Measurements from ENCODE around the gene HRCT1.
A peak's percentile ranks its signal among the peaks of the same experiment; 100 is the strongest.
"Not testable (repeated sequence)": the region's sequence is repeated elsewhere in the genome, so short reads cannot be mapped to it uniquely, and the experiment has no call there.

Gene HRCT1

GRCh38 chr9:35905912-35906679 is at the start of gene HRCT1:
TSS of gene HRCT1 (plus strand) at chr9:35906202. CDS start at chr9:35906288, 86 bp downstream.
- DNase-seq = no peak

- no peak for DNase-seq
Observed at GRCh38 chr9:35856206-35856605, 49.8 kb upstream of the HRCT1 start.

GRCh38 chr9:35856882-35857281 is 49.1 kb upstream of the HRCT1 start:
- no peak for DNase-seq

- no peak for DNase-seq
Observed at GRCh38 chr9:35858458-35858857, 47.5 kb upstream of the HRCT1 start.

DNA sequence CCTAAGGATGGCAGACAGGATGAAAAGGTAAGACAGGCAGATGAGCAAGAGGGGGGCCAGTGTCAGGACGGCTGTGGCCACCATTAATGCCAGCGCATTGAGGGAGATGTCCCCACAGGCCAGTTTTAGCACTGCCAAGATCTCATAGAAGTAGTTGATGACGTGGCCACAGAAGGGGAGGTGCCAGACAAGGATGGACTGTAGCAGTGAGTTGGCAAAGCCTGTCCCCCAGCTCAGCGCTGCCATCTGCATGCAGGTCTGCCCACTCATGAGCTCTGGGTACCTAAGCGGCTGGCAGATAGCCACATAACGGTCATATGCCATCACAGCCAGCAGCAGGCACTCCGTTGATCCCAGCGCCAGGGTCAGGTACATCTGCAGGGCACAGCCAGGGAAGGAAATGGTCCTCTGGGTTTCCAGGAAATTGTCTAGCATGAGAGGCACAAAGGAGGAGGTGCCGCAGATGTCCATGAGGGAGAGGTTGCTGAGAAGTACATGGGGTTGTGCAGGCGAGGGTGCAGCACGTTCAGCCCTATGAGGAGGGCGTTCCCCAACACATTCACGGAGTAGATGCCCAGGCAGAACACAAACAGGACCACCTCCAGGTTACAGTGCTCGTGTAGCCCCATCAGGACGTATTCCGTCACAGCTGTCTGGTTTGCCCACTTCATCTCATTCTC is 46.6 kb upstream of the HRCT1 start:
- no peak for DNase-seq

- no peak for DNase-seq
Observed at GRCh38 chr9:35859990-35860339, 46.0 kb upstream of the HRCT1 start.

DNA sequence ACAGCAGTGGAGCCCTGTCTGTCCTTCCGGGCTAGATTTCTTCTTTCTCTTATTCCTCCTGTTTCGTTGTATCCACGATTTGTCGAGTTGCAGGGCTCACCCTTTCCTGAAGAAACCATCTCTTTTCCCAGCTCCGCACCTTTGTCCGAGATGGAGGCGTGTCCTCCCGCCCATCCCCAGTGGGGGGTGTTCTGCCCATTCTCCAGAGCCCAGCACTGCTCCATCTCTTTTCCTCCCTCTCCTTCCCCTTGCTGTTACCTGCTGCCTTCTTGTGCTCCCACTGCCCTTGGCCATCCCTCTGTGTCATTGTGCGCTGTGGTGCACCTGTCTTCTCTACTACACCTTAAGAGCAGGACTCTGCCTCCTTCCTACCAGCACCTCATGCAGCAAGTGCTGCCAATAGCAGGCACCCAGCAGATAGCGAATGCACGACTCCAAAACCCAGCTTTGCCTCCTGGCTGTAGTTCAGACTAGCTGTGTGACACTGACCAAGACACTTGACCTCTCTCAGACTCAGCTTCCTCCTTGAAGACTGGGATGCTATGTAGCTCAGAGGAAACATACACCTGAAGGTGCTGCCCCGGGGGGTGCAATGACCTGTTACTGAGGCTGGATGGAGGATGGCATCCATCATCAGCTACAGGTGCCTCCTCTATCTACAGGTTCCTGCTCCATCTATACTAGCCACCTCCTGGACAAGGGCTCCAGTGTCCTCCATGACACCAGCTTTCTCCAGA is 44.7 kb upstream of the HRCT1 start:
- no peak for DNase-seq

DNA sequence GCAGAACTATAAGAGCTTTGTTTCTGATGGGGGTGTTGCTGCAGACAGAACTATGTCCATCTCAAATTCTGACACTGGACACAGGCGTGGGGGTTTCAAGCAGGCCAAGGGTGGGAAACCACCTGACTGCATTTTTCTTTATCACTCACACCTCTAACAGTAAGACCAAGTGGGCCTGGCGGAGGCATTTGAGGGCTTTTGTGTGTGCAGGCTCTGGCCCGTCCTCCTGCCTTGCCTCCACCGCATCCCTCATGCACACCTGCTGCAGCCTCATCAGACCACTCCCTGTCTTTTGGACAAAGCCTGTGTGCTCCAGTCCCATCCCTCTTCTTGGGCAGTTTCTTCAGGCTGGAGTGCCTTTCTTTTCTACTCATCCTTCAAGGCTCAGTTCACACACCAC is 43.7 kb upstream of the HRCT1 start:
- no peak for DNase-seq

DNA sequence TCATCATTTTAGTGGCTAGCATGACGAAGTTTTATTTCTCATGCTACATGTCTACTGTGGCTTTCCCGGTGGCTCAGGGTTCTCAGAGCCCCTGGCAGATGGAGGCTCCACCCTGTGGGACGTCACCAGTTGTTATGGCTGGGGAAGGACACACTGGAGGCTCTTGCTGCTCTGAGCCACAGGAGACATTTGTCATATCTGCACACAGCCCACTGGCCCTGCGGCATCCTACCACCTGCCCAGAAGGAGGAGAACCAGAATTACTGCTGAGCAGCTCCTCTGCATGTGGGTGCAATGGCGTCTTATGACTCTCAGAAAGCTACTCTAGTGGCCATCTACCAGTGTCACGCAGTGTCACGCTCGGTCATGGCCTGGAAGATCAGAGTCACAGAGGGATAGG is 42.4 kb upstream of the HRCT1 start:
- DNase-seq = no peak

GRCh38 chr9:35864695-35865255 is 41.2 kb upstream of the HRCT1 start:
- DNase-seq = no peak

GRCh38 chr9:35867538-35867937 is 38.5 kb upstream of the HRCT1 start:
- DNase-seq = no peak

DNA sequence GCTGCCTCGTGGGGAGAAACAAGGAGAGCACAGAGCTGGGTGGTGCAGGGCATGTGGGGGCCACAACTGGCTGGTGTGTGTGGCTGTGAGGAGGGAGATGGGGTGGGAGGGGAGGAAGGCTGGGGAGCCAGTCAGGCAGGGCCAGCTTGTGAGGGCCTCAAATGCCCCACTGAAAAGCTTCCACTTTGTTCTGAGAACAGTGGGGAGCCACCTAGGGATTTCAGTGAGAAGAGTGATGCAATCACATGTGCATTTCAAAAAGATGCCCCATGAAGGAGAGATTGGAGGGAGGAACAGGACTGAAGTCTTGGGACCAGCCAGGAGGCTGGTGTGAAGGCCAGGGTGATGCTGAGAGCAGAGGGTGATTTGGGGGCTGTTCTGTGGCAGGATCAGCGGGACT is 37.1 kb upstream of the HRCT1 start:
- no peak for DNase-seq

GRCh38 chr9:35869621-35870216 is 36.3 kb upstream of the HRCT1 start:
- DNase-seq = no peak

DNA sequence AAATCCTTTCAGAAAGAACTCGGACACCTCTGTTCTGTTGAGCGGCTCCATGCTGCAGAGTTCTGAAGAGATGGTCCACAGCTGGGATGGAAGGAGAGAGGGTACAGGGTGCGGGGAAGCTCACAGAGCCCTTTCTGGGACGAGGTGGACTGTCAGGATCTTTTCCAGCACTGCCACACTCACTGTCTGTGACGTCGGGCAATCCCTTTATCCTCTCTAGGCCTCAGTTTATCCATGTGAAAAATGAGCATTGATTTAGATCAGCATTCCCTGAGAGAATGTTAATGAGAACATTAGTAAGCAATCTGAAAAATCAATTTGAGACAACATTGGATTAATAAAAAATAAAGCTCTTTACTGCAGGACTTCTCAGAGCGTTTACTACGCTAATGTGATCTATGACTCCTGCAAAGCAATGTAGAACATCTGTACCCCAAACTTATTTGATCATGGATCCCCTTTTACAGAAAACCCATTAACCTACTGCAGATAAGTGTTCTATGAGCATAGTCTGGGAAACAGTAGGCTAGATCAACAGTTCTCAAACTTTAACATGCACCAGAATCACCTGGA is 35.6 kb upstream of the HRCT1 start, which contains the start of gene OR13J1:
OR13J1 (minus strand) TSS at position 51 of the 573 bp plus-strand sequence; CDS start at position 51, 0 bp downstream.
- DNase-seq = no peak

GRCh38 chr9:35871545-35871944 is 34.5 kb upstream of the HRCT1 start:
- DNase-seq = no peak

- no peak for DNase-seq
Observed at GRCh38 chr9:35872505-35872904, 33.5 kb upstream of the HRCT1 start.

GRCh38 chr9:35882263-35882848 is 23.6 kb upstream of the HRCT1 start:
- peak; percentile 81 for DNase-seq

DNA sequence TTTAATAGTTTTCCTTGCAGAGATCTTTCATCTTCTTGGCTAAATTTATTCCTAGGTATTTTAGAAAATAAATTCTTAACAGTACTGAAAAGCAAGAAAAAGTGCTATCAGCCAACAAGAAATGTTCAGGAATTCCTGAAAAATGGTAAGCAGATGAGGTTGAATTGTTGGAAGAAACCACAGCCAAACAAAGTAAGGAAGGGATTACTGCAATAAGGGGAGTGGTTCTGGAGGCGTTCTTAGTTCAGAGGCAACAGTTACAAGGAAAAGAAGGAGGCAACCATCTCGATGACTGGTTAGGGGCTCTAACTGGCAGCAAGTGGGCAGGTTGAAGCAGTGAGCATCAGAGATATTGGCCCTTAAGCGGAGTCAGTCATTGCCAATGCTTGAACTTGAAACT is 23.0 kb upstream of the HRCT1 start:
- no peak for DNase-seq

GRCh38 chr9:35884908-35885307 is 21.1 kb upstream of the HRCT1 start:
- not testable (repeated sequence) for DNase-seq

DNA sequence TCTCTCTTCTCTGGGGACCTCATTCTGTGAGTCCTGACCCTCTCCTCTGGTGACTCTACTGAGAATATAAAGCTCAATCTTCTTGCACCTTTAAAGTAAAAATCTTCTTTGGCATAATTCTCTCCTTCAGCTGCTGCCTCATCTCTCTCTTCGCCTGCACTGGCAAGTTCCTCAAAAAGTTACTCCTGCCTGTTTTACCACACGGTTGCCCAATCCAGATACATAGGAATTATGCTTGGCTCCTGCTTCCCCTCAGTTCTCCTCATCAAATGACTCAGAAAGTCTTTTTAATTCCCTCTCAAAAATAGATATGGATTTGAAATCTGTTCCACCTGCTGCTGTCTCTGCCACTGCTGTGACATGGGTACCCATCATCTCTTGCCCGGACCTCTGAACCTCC is 14.4 kb upstream of the HRCT1 start:
- no peak for DNase-seq

- DNase-seq = no peak
Observed at GRCh38 chr9:35892051-35892450, 14.0 kb upstream of the HRCT1 start.

DNA sequence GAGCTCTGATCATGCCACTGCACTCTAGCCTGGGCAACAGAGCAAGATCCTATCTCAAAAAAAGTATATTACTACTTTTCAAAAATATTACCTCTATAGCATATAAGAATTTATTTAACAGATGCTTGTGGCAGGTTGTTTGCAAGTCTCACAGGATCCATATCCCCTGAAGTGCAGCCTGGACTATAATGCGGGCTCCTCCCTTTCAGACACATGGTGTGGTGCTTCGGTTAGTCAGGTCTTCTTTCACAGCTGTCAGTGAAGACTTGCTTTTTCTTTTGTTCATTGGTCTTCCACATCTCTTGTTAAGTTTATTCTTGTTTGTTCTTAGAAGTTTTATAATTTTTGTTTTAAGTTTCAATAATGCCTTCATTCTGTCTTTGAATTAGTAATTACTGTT is 9.4 kb upstream of the HRCT1 start:
- no peak for DNase-seq

All from retina (tissue), 1 donor.